HG02938 (cell line): Measurements from ENCODE around the gene SLK.

Experiments
- ATAC-seq: cut with Tn5 transposase; IDR thresholded peaks from one replicate; pipeline ENCODE4 v1.9.1; 2021; ENCODE audit warnings: mild to moderate bottlenecking, moderate library complexity; ENCODE audit not compliant: unreplicated experiment

The SLK gene

GRCh38 chr10:104045151-104046089, 78.5 kb downstream of the SLK start:
- ATAC-seq, result no peak

GRCh38 chr10:104046651-104047050, 79.7 kb downstream of the SLK start:
- no peak for ATAC-seq

GRCh38 chr10:104049504-104050250, 82.7 kb downstream of the SLK start:
- no peak for ATAC-seq

- ATAC-seq, result no peak
These were observed 85.5 kb downstream of the SLK start for GRCh38 chr10:104052431-104052830.

GRCh38 chr10:104053201-104053600, 86.3 kb downstream of the SLK start:
- no peak for ATAC-seq

- ATAC-seq, result no peak
These were observed 87.5 kb downstream of the SLK start for GRCh38 chr10:104054430-104054829.

- no peak for ATAC-seq
These were observed 89.8 kb downstream of the SLK start for GRCh38 chr10:104056619-104057273.

- no peak for ATAC-seq
These were observed 90.8 kb downstream of the SLK start for GRCh38 chr10:104057717-104058116.

- no peak for ATAC-seq
These were observed 92.4 kb downstream of the SLK start for GRCh38 chr10:104059364-104059763.

- no peak for ATAC-seq
These were observed 94.3 kb downstream of the SLK start for GRCh38 chr10:104061196-104061595.

- ATAC-seq, result no peak
These were observed 98.8 kb downstream of the SLK start for GRCh38 chr10:104065748-104066147.

GRCh38 chr10:104066945-104067344, 100.0 kb downstream of the SLK start:
- no peak for ATAC-seq

- no peak for ATAC-seq
These were observed 100.6 kb downstream of the SLK start for GRCh38 chr10:104067525-104067924.

GRCh38 chr10:104069613-104070012, 102.7 kb downstream of the SLK start:
- ATAC-seq, result no peak

- no peak for ATAC-seq
These were observed 105.8 kb downstream of the SLK start for GRCh38 chr10:104072786-104073185.

GRCh38 chr10:104074505-104074904, 107.6 kb downstream of the SLK start:
- ATAC-seq, result no peak

GRCh38 chr10:104076743-104077160, 109.8 kb downstream of the SLK start:
- no peak for ATAC-seq

GRCh38 chr10:104077247-104077646, 110.3 kb downstream of the SLK start:
- no peak for ATAC-seq

GRCh38 chr10:104077663-104078151, 110.8 kb downstream of the SLK start:
- no peak for ATAC-seq
